OCI-LY1 (cell line): Measurements from ENCODE around the gene VPS41.

Experiments
- H2AFZ ChIP-seq: fragments of 200-600 bp; sonication (generic), shearing (Covaris generic); 2 replicates; pipeline ENCODE4 v1.6.0; 2014; ENCODE audit warnings: antibody characterized with exemption, mild to moderate bottlenecking, low read length
- H3F3A ChIP-seq: fragments of 200-600 bp; sonication (generic), shearing (Covaris generic); 2 replicates; pipeline ENCODE4 v1.6.0; 2014; ENCODE audit warnings: mild to moderate bottlenecking, antibody characterized with exemption, low read length, moderate library complexity; ENCODE audit not compliant: insufficient read depth
- H3K27ac ChIP-seq: fragments of 200-600 bp; sonication (generic); 2 replicates; pipeline ENCODE4 v1.5.1; 2014; ENCODE audit warnings: low read length, mixed run types, mild to moderate bottlenecking, low read depth; ENCODE audit not compliant: poor library complexity, severe bottlenecking
- H3K27me3 ChIP-seq: fragments of 200-600 bp; sonication (generic); 2 replicates; pipeline ENCODE4 v1.6.0; 2014; ENCODE audit warnings: antibody characterized with exemption, mild to moderate bottlenecking, low read length, moderate library complexity; ENCODE audit not compliant: insufficient read depth
- H3K36me3 ChIP-seq: fragments of 200-600 bp; sonication (generic); 2 replicates; pipeline ENCODE4 v1.6.1; 2014; ENCODE audit warnings: mild to moderate bottlenecking, antibody characterized with exemption, low read length, moderate library complexity, mixed read lengths; ENCODE audit not compliant: insufficient read depth
- H3K4me1 ChIP-seq: fragments of 200-600 bp; sonication (generic); 2 replicates; pipeline ENCODE4 v1.5.1; 2014; ENCODE audit warnings: mild to moderate bottlenecking, low read length, moderate library complexity; ENCODE audit not compliant: insufficient read depth, severe bottlenecking
- H3K4me2 ChIP-seq: fragments of 200-600 bp; sonication (generic), shearing (Covaris generic); 2 replicates; pipeline ENCODE4 v1.6.1; 2014; ENCODE audit warnings: low read length
- H3K4me3 ChIP-seq: fragments of 200-600 bp; sonication (generic); 2 replicates; pipeline ENCODE4 v1.5.1; 2014; ENCODE audit warnings: low read length, low read depth, mild to moderate bottlenecking, mixed read lengths; ENCODE audit not compliant: poor library complexity, severe bottlenecking
- H3K79me2 ChIP-seq: fragments of 200-600 bp; shearing (Covaris generic); 2 replicates; pipeline ENCODE4 v1.6.1; 2016; ENCODE audit warnings: mixed run types, low read length, mixed read lengths; ENCODE audit not compliant: insufficient read depth
- H3K9ac ChIP-seq: fragments of 200-600 bp; sonication (generic), shearing (Covaris generic); 2 replicates; pipeline ENCODE4 v1.6.1; 2014; ENCODE audit warnings: mild to moderate bottlenecking, low read length, mixed read lengths
- H3K9me2 ChIP-seq: fragments of 200-600 bp; sonication (generic), shearing (Covaris generic); 2 replicates; pipeline ENCODE4 v1.6.1; 2014; ENCODE audit warnings: low read depth, mild to moderate bottlenecking, low read length, mixed read lengths
- H3K9me3 ChIP-seq: fragments of 200-600 bp; shearing (Covaris generic); 2 replicates; pipeline ENCODE4 v1.6.1; 2014; ENCODE audit warnings: low read length, mixed read lengths
- H4K20me1 ChIP-seq: fragments of 200-600 bp; sonication (generic), shearing (Covaris generic); 2 replicates; pipeline ENCODE4 v1.6.0; 2016; ENCODE audit warnings: mild to moderate bottlenecking, low read length; ENCODE audit not compliant: insufficient read depth
- CTCF ChIP-seq: fragments of 200-600 bp; sonication (generic), shearing (Covaris generic); IDR thresholded peaks from 2 replicates; pipeline ENCODE4 v1.5.1; 2017; ENCODE audit warnings: mild to moderate bottlenecking, antibody characterized with exemption, low read length, moderate library complexity, mixed read lengths
- EZH2 ChIP-seq: fragments of 200-600 bp; sonication (generic), shearing (Covaris generic); IDR thresholded peaks from 2 replicates; pipeline ENCODE4 v1.8.0; 2017; ENCODE audit warnings: borderline replicate concordance, mixed run types, mild to moderate bottlenecking, antibody characterized with exemption, low read length, moderate library complexity, mixed read lengths

Gene VPS41

GRCh38 chr7:38903057-38903456 is 5.9 kb downstream of the VPS41 start:
- no peaks in the 10 kb centered on the region for H3K9me3 ChIP-seq
- H3K4me3 ChIP-seq: no peak overlapping the region
- H3K4me2 ChIP-seq: no peak overlapping the region
- H3K36me3 ChIP-seq: no peaks in the 10 kb centered on the region
- H3K27me3 ChIP-seq: no peaks in the 10 kb centered on the region
- H2AFZ ChIP-seq: no peak overlapping the region
- TF ChIP-seq CTCF: no peak
- TF ChIP-seq EZH2: no peak
- H3K9ac ChIP-seq: no peak overlapping the region
- H3K4me1 ChIP-seq: peaks cover 29% of the 10 kb centered on the region
- H4K20me1 ChIP-seq: no peaks in the 10 kb centered on the region
- no peaks in the 10 kb centered on the region for H3K9me2 ChIP-seq
- H3F3A ChIP-seq: no peaks in the 10 kb centered on the region
- no peak overlapping the region for H3K27ac ChIP-seq
- H3K79me2 ChIP-seq: peaks cover 17% of the 10 kb centered on the region

DNA sequence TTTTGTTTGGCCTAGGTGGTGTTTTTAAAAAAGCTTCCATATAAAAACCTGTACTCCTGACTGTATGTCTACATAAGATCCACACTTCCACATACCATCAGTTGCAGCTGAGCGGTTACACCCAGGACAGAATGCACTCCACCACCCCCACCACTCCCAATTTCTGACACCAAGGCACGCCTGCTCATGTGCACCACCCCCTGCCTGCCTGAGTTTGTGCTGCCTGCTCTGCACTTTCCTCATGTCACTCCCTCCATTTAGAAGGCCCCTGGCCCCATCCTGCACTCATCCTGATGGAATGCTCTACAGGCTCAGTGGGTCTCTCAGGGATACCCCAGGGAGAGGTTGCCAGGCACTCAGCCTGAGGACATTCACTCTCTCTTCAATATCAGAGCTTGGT is 6.5 kb downstream of the VPS41 start:
- Histone ChIP-seq H3K9me3 (no peaks in the 10 kb centered on the region), H3K27ac (no peak overlapping the region), H2AFZ (no peak overlapping the region), H3K4me1 (peaks cover 23% of the 10 kb centered on the region), H3K9ac (no peak overlapping the region), H3F3A (no peaks in the 10 kb centered on the region), H3K4me3 (no peak overlapping the region), H3K4me2 (no peak overlapping the region), H4K20me1 (no peaks in the 10 kb centered on the region), H3K9me2 (no peaks in the 10 kb centered on the region), H3K79me2 (peaks cover 11% of the 10 kb centered on the region), H3K36me3 (no peaks in the 10 kb centered on the region), H3K27me3 (no peaks in the 10 kb centered on the region)
- TF ChIP-seq CTCF (no peak), EZH2 (no peak)

DNA sequence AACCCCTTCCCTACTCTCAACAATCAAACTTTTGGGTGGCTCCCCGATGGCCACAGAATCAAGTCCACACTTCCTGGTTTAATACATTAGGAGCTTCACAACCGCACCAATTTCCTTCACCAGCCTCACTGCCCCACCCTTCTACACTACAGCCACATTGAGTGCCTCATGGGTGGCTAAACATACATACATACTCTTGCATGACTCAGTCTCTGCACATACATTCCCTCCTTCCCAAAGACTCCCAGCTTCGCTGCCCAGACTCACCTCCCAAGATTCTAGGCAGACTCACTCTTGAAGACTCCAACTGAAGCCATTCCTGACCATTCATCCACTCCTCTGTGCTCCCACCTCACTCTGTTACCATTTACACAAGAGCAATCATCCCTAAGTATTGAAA is 15.9 kb downstream of the VPS41 start:
- no peak overlapping the region for H3K9ac ChIP-seq
- H3K9me3 ChIP-seq: no peaks in the 10 kb centered on the region
- no peak overlapping the region for H2AFZ ChIP-seq
- no peaks in the 10 kb centered on the region for H3K9me2 ChIP-seq
- no peaks in the 10 kb centered on the region for H3K4me1 ChIP-seq
- no peaks in the 10 kb centered on the region for H3K27me3 ChIP-seq
- no peak overlapping the region for H3K4me2 ChIP-seq
- no peaks in the 10 kb centered on the region for H3F3A ChIP-seq
- no peak overlapping the region for H3K4me3 ChIP-seq
- TF ChIP-seq CTCF: no peak
- H3K27ac ChIP-seq: no peak overlapping the region
- H3K79me2 ChIP-seq: no peaks in the 10 kb centered on the region
- H4K20me1 ChIP-seq: no peaks in the 10 kb centered on the region
- peaks cover 22% of the 10 kb centered on the region for H3K36me3 ChIP-seq
